NK-92 (cell line): Measurements from ENCODE around the gene SH3GL3.

ENCODE experiments used
- DNase-seq: peaks from one replicate; lab custom pipeline; 2025; ENCODE audit not compliant: unreplicated experiment; lab: John Stamatoyannopoulos, UW

SH3GL3 gene

GRCh38 chr15:83610901-83611685, 164.0 kb downstream of the SH3GL3 start:
- DNase-seq = no peak

- DNase-seq = no peak
These were observed 165.1 kb downstream of the SH3GL3 start for GRCh38 chr15:83612226-83612625.

GRCh38 chr15:83612898-83613635, 165.9 kb downstream of the SH3GL3 start:
- no peak for DNase-seq

- no peak for DNase-seq
These were observed 166.6 kb downstream of the SH3GL3 start for GRCh38 chr15:83613714-83614113.

GRCh38 chr15:83616840-83617239, 169.7 kb downstream of the SH3GL3 start:
- no peak for DNase-seq

- no peak for DNase-seq
These were observed 179.1 kb downstream of the SH3GL3 start for GRCh38 chr15:83626171-83626802.

- no peak for DNase-seq
These were observed 184.4 kb downstream of the SH3GL3 start for GRCh38 chr15:83631534-83631933.

- DNase-seq = no peak
These were observed 196.1 kb downstream of the SH3GL3 start for GRCh38 chr15:83643201-83643600.

- DNase-seq = no peak
These were observed 197.3 kb downstream of the SH3GL3 start for GRCh38 chr15:83644439-83644838.

GRCh38 chr15:83650831-83651230, 203.7 kb downstream of the SH3GL3 start:
- DNase-seq = no peak

- no peak for DNase-seq
These were observed 204.4 kb downstream of the SH3GL3 start for GRCh38 chr15:83651541-83651940.

- no peak for DNase-seq
These were observed 205.6 kb downstream of the SH3GL3 start for GRCh38 chr15:83652626-83653204.

- DNase-seq = no peak
These were observed 206.1 kb downstream of the SH3GL3 start for GRCh38 chr15:83653288-83653638.

- no peak for DNase-seq
These were observed 206.7 kb downstream of the SH3GL3 start, which contains the start of gene ADAMTSL3 for GRCh38 chr15:83653639-83654378. ADAMTSL3 (plus strand) TSS chr15:83654123; CDS start chr15:83655762, 1,639 bp downstream.

GRCh38 chr15:83654379-83655236, 207.5 kb downstream of the SH3GL3 start:
- no peak for DNase-seq

GRCh38 chr15:83655237-83655616, 208.1 kb downstream of the SH3GL3 start:
- DNase-seq = no peak

- DNase-seq = no peak
These were observed 209.1 kb downstream of the SH3GL3 start for GRCh38 chr15:83656192-83656591.

GRCh38 chr15:83656943-83657528, 209.9 kb downstream of the SH3GL3 start:
- no peak for DNase-seq

GRCh38 chr15:83657549-83657948, 210.4 kb downstream of the SH3GL3 start:
- no peak for DNase-seq
